ENCODE results near the gene KIAA1671. TPM values are rescaled to one million over a fixed set of nuclear protein-coding genes. Genes with fewer than 3 reads are reported as not detected.

KIAA1671 gene
- total and polyA plus RNA-seq, 5 donors from 2014 or later: 0.21 to 3.3 (median 0.65) TPM; not detected in 1

GRCh38 chr22:25095869-25096268 is 143.4 kb downstream of the KIAA1671 start:
- Histone ChIP-seq H3K27me3 (ENCODE audit: control insufficient read depth, insufficient read depth, low read length) (no peaks in the 10 kb centered on the region), H3K36me3 (ENCODE audit: control insufficient read depth, insufficient read depth, low read length) (no peaks in the 10 kb centered on the region), H3K9me3 (ENCODE audit: control insufficient read depth in 2 of 2, low read length in 2 of 2) (no peaks in the 10 kb centered on the region), H3K4me3 (ENCODE audit: low read depth, low read length) (no peak overlapping the region), H3K27ac (ENCODE audit: insufficient read depth, low read length, poor library complexity, severe bottlenecking) (no peak overlapping the region), H3K4me1 (ENCODE audit: control insufficient read depth, insufficient read depth, low read length, poor library complexity, severe bottlenecking) (no peaks in the 10 kb centered on the region)
- Mint-ChIP-seq H3K9me3 (peaks cover 0 to 1% (median 0%) of the 10 kb centered on the region in 7 donors), H3K36me3 (no peaks in the 10 kb centered on the region), H3K4me1 (peaks cover 0 to 5% (median 2%) of the 10 kb centered on the region in 4 donors), H3K4me3 (no peak overlapping the region), H3K27ac (no peak overlapping the region), H3K27me3 (peaks cover 4% of the 10 kb centered on the region)
- no peak for DNase-seq
- no peak for ATAC-seq (ENCODE audit: low read depth in 2 of 2)

GRCh38 chr22:25096638-25097405 is 144.3 kb downstream of the KIAA1671 start:
- no peak overlapping the region for H3K4me3 Mint-ChIP-seq
- H3K9me3 Mint-ChIP-seq: no peaks in the 10 kb centered on the region
- no peaks in the 10 kb centered on the region for H3K36me3 Mint-ChIP-seq

GRCh38 chr22:25098445-25099081 is 146.0 kb downstream of the KIAA1671 start:
- ATAC-seq (ENCODE audit: low read depth in 2 of 2) (no peak), DNase-seq (no peak)
- no peaks in the 10 kb centered on the region for H3K27me3 Mint-ChIP-seq
- no peak overlapping the region for H3K27ac ChIP-seq (ENCODE audit: insufficient read depth, low read length, poor library complexity, severe bottlenecking)
- no peaks in the 10 kb centered on the region for H3K36me3 Mint-ChIP-seq
- no peak overlapping the region for H3K4me3 ChIP-seq (ENCODE audit: low read depth, low read length)
- no peaks in the 10 kb centered on the region for H3K27me3 ChIP-seq (ENCODE audit: control insufficient read depth, insufficient read depth, low read length)
- H3K9me3 ChIP-seq (ENCODE audit: control insufficient read depth in 2 of 2, low read length in 2 of 2): no peaks in the 10 kb centered on the region
- H3K4me1 ChIP-seq (ENCODE audit: control insufficient read depth, insufficient read depth, low read length, poor library complexity, severe bottlenecking): no peaks in the 10 kb centered on the region
- no peaks in the 10 kb centered on the region for H3K9me3 Mint-ChIP-seq
- H3K4me3 Mint-ChIP-seq: no peak overlapping the region
- no peak overlapping the region for H3K27ac Mint-ChIP-seq
- no peaks in the 10 kb centered on the region for H3K4me1 Mint-ChIP-seq
- no peaks in the 10 kb centered on the region for H3K36me3 ChIP-seq (ENCODE audit: control insufficient read depth, insufficient read depth, low read length)

More at GRCh38 chr22:25096638-25097405, 144.3 kb downstream of the KIAA1671 start:
- no peak for DNase-seq
- H3K4me1 Mint-ChIP-seq: peaks cover 0 to 2% (median 0%) of the 10 kb centered on the region in 4 donors
- peaks cover 4% of the 10 kb centered on the region for H3K27me3 Mint-ChIP-seq
- no peaks in the 10 kb centered on the region for H3K36me3 ChIP-seq (ENCODE audit: control insufficient read depth, insufficient read depth, low read length)
- no peak overlapping the region for H3K27ac ChIP-seq (ENCODE audit: insufficient read depth, low read length, poor library complexity, severe bottlenecking)
- no peak for ATAC-seq (ENCODE audit: low read depth in 2 of 2)
- no peak overlapping the region for H3K4me3 ChIP-seq (ENCODE audit: low read depth, low read length)
- H3K27ac Mint-ChIP-seq: no peak overlapping the region
- no peaks in the 10 kb centered on the region for H3K9me3 ChIP-seq (ENCODE audit: control insufficient read depth in 2 of 2, low read length in 2 of 2)
- no peaks in the 10 kb centered on the region for H3K27me3 ChIP-seq (ENCODE audit: control insufficient read depth, insufficient read depth, low read length)
- no peaks in the 10 kb centered on the region for H3K4me1 ChIP-seq (ENCODE audit: control insufficient read depth, insufficient read depth, low read length, poor library complexity, severe bottlenecking)

GRCh38 chr22:25099202-25099601 is 146.7 kb downstream of the KIAA1671 start:
- Histone ChIP-seq H3K27me3 (ENCODE audit: control insufficient read depth, insufficient read depth, low read length) (no peaks in the 10 kb centered on the region), H3K4me1 (ENCODE audit: control insufficient read depth, insufficient read depth, low read length, poor library complexity, severe bottlenecking) (no peaks in the 10 kb centered on the region), H3K4me3 (ENCODE audit: low read depth, low read length) (no peak overlapping the region), H3K27ac (ENCODE audit: insufficient read depth, low read length, poor library complexity, severe bottlenecking) (no peak overlapping the region), H3K9me3 (ENCODE audit: control insufficient read depth in 2 of 2, low read length in 2 of 2) (no peaks in the 10 kb centered on the region), H3K36me3 (ENCODE audit: control insufficient read depth, insufficient read depth, low read length) (no peaks in the 10 kb centered on the region)
- Mint-ChIP-seq H3K36me3 (no peaks in the 10 kb centered on the region), H3K9me3 (no peaks in the 10 kb centered on the region), H3K27ac (no peak overlapping the region), H3K27me3 (no peaks in the 10 kb centered on the region), H3K4me1 (no peaks in the 10 kb centered on the region), H3K4me3 (no peak overlapping the region)
- DNase-seq: no peak
- ATAC-seq (ENCODE audit: low read depth in 2 of 2): no peak

GRCh38 chr22:25100402-25100801 is 147.9 kb downstream of the KIAA1671 start:
- no peak for DNase-seq
- no peak overlapping the region for H3K27ac ChIP-seq (ENCODE audit: insufficient read depth, low read length, poor library complexity, severe bottlenecking)
- no peak overlapping the region for H3K4me3 ChIP-seq (ENCODE audit: low read depth, low read length)
- ATAC-seq (ENCODE audit: low read depth in 2 of 2): no peak
- Mint-ChIP-seq H3K4me3 (no peak overlapping the region), H3K4me1 (no peaks in the 10 kb centered on the region), H3K36me3 (no peaks in the 10 kb centered on the region), H3K27ac (peak overlapping the region in 1 of 3 donors; percentile 9), H3K9me3 (no peaks in the 10 kb centered on the region), H3K27me3 (no peaks in the 10 kb centered on the region)
- no peaks in the 10 kb centered on the region for H3K4me1 ChIP-seq (ENCODE audit: control insufficient read depth, insufficient read depth, low read length, poor library complexity, severe bottlenecking)
- H3K9me3 ChIP-seq (ENCODE audit: control insufficient read depth in 2 of 2, low read length in 2 of 2): no peaks in the 10 kb centered on the region
- no peaks in the 10 kb centered on the region for H3K36me3 ChIP-seq (ENCODE audit: control insufficient read depth, insufficient read depth, low read length)
- no peaks in the 10 kb centered on the region for H3K27me3 ChIP-seq (ENCODE audit: control insufficient read depth, insufficient read depth, low read length)

GRCh38 chr22:25100948-25101347 is 148.4 kb downstream of the KIAA1671 start:
- ATAC-seq (ENCODE audit: low read depth in 2 of 2) (no peak), DNase-seq (no peak)
- Mint-ChIP-seq H3K4me1 (no peaks in the 10 kb centered on the region), H3K27ac (peak overlapping the region in 1 of 3 donors; percentile 9), H3K36me3 (no peaks in the 10 kb centered on the region), H3K4me3 (no peak overlapping the region), H3K27me3 (no peaks in the 10 kb centered on the region), H3K9me3 (no peaks in the 10 kb centered on the region)
- no peak overlapping the region for H3K4me3 ChIP-seq (ENCODE audit: low read depth, low read length)
- no peaks in the 10 kb centered on the region for H3K4me1 ChIP-seq (ENCODE audit: control insufficient read depth, insufficient read depth, low read length, poor library complexity, severe bottlenecking)
- no peaks in the 10 kb centered on the region for H3K27me3 ChIP-seq (ENCODE audit: control insufficient read depth, insufficient read depth, low read length)
- no peaks in the 10 kb centered on the region for H3K36me3 ChIP-seq (ENCODE audit: control insufficient read depth, insufficient read depth, low read length)
- H3K9me3 ChIP-seq (ENCODE audit: control insufficient read depth in 2 of 2, low read length in 2 of 2): no peaks in the 10 kb centered on the region
- H3K27ac ChIP-seq (ENCODE audit: insufficient read depth, low read length, poor library complexity, severe bottlenecking): no peak overlapping the region

GRCh38 chr22:25101501-25101900 is 149.0 kb downstream of the KIAA1671 start:
- Histone ChIP-seq H3K4me1 (ENCODE audit: control insufficient read depth, insufficient read depth, low read length, poor library complexity, severe bottlenecking) (no peaks in the 10 kb centered on the region), H3K4me3 (ENCODE audit: low read depth, low read length) (no peak overlapping the region), H3K27ac (ENCODE audit: insufficient read depth, low read length, poor library complexity, severe bottlenecking) (no peak overlapping the region), H3K9me3 (ENCODE audit: control insufficient read depth in 2 of 2, low read length in 2 of 2) (no peaks in the 10 kb centered on the region), H3K27me3 (ENCODE audit: control insufficient read depth, insufficient read depth, low read length) (no peaks in the 10 kb centered on the region), H3K36me3 (ENCODE audit: control insufficient read depth, insufficient read depth, low read length) (no peaks in the 10 kb centered on the region)
- no peaks in the 10 kb centered on the region for H3K27me3 Mint-ChIP-seq
- no peaks in the 10 kb centered on the region for H3K4me1 Mint-ChIP-seq
- H3K27ac Mint-ChIP-seq: no peak overlapping the region
- no peak for ATAC-seq (ENCODE audit: low read depth in 2 of 2)
- DNase-seq: no peak
- H3K36me3 Mint-ChIP-seq: no peaks in the 10 kb centered on the region
- no peak overlapping the region for H3K4me3 Mint-ChIP-seq
- no peaks in the 10 kb centered on the region for H3K9me3 Mint-ChIP-seq

GRCh38 chr22:25101986-25102385 is 149.5 kb downstream of the KIAA1671 start:
- Mint-ChIP-seq H3K9me3 (no peaks in the 10 kb centered on the region), H3K27ac (no peak overlapping the region), H3K4me3 (no peak overlapping the region), H3K4me1 (no peaks in the 10 kb centered on the region), H3K36me3 (no peaks in the 10 kb centered on the region), H3K27me3 (no peaks in the 10 kb centered on the region)
- H3K4me3 ChIP-seq (ENCODE audit: low read depth, low read length): no peak overlapping the region
- no peak for DNase-seq
- no peaks in the 10 kb centered on the region for H3K27me3 ChIP-seq (ENCODE audit: control insufficient read depth, insufficient read depth, low read length)
- no peaks in the 10 kb centered on the region for H3K36me3 ChIP-seq (ENCODE audit: control insufficient read depth, insufficient read depth, low read length)
- no peak overlapping the region for H3K27ac ChIP-seq (ENCODE audit: insufficient read depth, low read length, poor library complexity, severe bottlenecking)
- no peaks in the 10 kb centered on the region for H3K4me1 ChIP-seq (ENCODE audit: control insufficient read depth, insufficient read depth, low read length, poor library complexity, severe bottlenecking)
- ATAC-seq (ENCODE audit: low read depth in 2 of 2): no peak
- no peaks in the 10 kb centered on the region for H3K9me3 ChIP-seq (ENCODE audit: control insufficient read depth in 2 of 2, low read length in 2 of 2)
